SKM-1 treated with dmso at 0.1 percent for 144 hours (cell line): ENCODE data around the gene CREB3L2.

Source experiments
- DNase-seq: peaks from one replicate; lab custom pipeline; 2025; ENCODE audit not compliant: unreplicated experiment; lab: John Stamatoyannopoulos, UW

CREB3L2 gene

GRCh38 chr7:137953665-137954470 lies 48.0 kb downstream of the CREB3L2 start:
- no peak for DNase-seq

GRCh38 chr7:137953043-137953664 lies 48.7 kb downstream of the CREB3L2 start:
- DNase-seq, result no peak

- DNase-seq, result no peak
Observed at GRCh38 chr7:137952426-137952805, 49.5 kb downstream of the CREB3L2 start.

DNA sequence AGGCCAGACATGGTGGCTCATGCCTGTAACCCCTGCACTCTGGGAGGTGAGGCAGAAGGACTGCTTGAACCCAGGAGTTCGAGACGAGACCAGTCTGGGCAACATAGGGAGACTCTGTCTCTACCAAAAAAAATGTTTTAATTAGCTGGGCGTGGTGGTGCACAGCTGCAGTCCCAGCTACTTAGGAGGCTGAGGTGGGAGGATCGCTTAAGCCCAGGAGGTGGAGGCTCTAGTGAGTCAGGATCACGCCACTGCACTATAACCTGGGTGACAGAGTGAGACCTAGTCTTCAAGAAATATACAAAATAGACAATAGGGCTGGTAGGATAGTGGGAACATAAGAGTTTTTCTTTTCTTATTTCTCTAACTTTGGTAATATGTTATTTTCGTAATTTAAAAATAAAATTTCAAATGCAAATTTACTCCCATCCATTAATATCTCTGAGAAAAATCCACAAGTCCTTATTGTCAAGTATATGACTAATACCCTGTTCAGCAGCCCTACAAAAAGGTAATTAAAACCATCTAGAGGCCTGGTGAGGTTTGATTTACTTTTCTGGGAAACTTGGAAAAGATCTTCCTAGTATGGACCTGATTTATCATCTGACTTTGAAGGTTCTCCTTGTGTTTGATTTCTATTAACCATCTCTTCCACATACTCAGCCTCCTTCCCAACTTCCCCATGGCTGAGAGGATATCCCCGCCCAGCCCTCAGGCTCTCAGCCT lies 50.0 kb downstream of the CREB3L2 start:
- DNase-seq, result no peak

DNA sequence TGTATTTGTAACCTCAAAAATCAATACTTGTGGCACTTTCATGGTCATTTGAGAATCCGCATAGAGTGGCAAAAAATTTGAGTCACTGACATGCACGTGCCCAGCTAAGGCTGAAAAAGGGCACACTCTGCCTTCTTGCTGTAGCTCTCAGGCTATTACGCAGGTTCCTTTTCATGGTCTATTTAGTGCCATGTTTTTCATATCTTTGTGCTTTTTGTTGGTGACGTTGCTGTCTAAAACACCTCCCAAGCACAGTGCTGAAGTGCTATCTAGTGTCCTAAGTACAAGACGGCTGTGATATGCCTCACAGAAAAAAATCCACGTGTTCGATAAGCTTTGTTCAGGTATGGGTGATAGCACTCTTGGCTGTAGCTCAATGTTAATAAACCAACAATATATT lies 50.9 kb downstream of the CREB3L2 start:
- no peak for DNase-seq

- no peak for DNase-seq
Observed at GRCh38 chr7:137950263-137950621, 51.6 kb downstream of the CREB3L2 start.

- DNase-seq, result no peak
Observed at GRCh38 chr7:137949416-137950262, 52.2 kb downstream of the CREB3L2 start.

DNA sequence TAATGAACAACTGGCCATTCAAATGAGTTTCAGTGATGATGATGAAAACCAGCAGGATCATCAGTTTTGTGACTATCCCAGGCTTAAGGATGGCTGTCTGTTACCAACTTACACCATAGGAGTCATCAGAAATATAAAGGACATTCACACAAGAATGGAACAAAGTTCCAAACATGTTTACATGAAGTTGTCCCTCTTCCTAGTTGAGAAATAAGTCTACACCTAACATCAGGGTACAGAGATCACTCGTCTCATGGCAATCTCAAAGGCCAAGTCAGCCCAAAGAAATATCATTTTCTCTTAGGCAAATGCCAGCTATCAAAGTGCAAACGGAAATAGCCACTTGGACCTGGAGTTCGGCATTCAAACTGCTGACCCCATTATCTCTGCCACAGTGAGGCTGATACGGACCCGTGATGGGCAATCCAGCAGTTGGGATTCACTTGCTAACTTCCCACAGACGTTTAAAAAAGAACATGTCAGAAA lies 53.0 kb downstream of the CREB3L2 start:
- DNase-seq, result no peak

GRCh38 chr7:137948083-137948844 lies 53.6 kb downstream of the CREB3L2 start:
- no peak for DNase-seq

GRCh38 chr7:137947046-137947445 lies 54.8 kb downstream of the CREB3L2 start:
- no peak for DNase-seq

- DNase-seq, result no peak
Observed at GRCh38 chr7:137946011-137946410, 55.9 kb downstream of the CREB3L2 start.

DNA sequence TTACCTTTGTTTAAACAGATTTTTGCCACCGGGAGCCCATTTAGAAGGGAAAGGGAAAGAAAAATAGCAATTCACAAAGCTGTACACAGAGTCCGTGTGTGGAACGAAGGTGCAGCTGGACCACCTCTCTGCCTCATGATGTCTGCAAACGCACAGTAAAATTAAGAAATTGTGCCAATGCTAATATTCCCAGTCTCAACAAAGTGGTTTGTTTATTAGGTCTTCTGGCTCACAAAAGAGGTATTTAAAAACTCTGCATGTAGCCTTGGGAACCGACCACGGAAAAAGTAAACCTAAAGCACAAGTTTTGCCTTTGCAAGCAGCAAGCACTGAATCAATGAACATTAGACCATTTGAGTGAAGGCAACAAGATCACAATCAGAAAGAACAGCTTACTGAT lies 57.7 kb downstream of the CREB3L2 start:
- DNase-seq, result no peak

DNA sequence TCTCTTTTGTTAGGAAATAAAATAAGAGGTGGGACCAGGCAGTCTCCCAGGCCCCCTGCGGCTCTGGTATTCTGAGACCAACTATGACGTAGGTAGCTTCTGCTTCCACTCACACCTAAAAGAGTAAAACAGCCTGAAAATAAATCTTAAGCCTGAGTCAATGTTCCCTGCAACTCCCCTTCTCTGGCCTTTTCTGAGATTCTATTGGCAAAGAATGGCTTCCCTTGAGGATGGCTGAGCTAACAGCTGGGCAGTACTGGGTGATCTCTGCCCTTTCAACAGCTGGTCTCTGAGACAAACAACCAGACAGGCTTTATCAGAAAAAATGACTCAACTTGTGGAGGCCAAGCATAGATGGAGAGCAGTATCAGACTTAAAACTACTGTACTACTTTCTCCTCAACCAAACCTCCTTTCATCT lies 58.7 kb downstream of the CREB3L2 start:
- no peak for DNase-seq

DNA sequence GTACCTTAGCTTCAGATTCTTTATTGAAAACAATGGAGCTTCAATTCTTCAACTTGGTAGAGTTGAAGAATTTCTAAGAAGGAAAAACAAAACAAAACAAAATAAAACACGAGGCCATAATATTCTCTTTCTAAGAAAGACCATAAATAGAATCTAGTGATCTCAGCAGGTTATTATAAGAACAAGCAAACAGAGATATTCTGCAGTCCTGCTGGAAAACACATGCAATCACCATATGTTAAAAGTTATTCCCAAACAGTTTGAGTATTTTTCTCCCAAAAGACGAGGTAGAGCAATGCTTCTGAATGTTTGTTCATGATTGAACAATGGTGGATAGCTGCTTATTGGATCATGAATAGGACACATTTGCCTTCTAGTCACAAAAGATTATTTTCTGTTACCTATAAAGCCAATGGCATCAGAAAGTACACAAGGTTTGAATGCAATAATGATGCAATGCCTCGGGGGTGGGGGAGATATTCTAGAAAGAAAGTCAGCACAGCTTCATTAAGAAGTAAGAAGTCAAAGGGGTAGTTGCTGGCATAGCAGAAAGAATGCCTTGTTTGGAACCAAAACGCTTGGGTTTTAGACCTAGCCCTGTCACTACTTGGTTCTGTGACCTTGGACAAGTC lies 59.3 kb downstream of the CREB3L2 start:
- no peak for DNase-seq

GRCh38 chr7:137940656-137941518 lies 61.0 kb downstream of the CREB3L2 start:
- no peak for DNase-seq

GRCh38 chr7:137940218-137940617 lies 61.7 kb downstream of the CREB3L2 start:
- DNase-seq, result no peak

DNA sequence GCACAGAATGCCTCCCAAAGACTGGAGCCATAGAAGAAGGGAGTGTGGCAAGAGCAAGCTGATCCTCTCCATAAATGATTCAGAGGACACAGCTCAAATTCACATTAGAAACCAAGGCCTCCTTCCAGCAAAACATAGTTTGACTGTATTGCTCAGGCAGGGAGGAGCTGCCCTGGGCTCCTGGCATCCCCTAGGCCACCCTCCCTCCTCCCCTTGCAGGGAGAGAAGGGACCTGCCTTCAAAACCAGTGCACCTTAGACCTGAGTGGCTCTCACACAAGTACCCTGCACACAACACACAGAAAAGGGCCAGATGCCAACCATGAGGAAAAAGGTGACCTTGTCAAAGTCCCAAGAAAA lies 64.7 kb downstream of the CREB3L2 start:
- DNase-seq, result no peak

- no peak for DNase-seq
Observed at GRCh38 chr7:137936509-137937201, 65.2 kb downstream of the CREB3L2 start.
